Heart left ventricle (tissue), 13 donors: ENCODE results near the gene GUCA1A.

Experiments
- POLR2A ChIP-seq, 2 donors: fragments of 450-650 bp; IDR thresholded peaks; one replicate each; pipeline ENCODE4 v1.6.1; 2017; ENCODE audit warnings: antibody characterized with exemption in 2 of 2, mild to moderate bottlenecking in 2 of 2, moderate library complexity in 2 of 2
- TF ChIP-seq, protein P1 (sequence below), 12 donors: fragments of 200-600 bp; sonication (generic) in 4 of 12; IDR thresholded peaks; one replicate each; pipeline versions ENCODE4 v1.5.0 to v1.8.0; 2018 to 2022; ENCODE audit warnings: antibody characterized with exemption in 12 of 12, mild to moderate bottlenecking in 5 of 12
- donor health status: ischemic (EF 13 %, LVEDD 7.1; RV severe dilation, severe dysfunction).
- donor health status: DM: no; HTN: yes; CAD: no.
- donor health status: DM: no; HTN: no; CAD: no.
- donor health status: ischemic (EF 25% LVEDD 6.9; RV normal size, moderate dysfunction).
- donor health status: ischemic (EF 25% LVEDD 5.7; RV mildly dilated, moderate dysfunction).
- donor health status: ischemic (EF 35%, LVEDD 5.7; RV mildly dilated, moderate dysfunction).
- donor health status: nonischemic (EF 11% LVEDD 7.7; RV severe dilation, severe dysfunction).
- donor health status: DM: yes; HTN: yes; CAD: no.
- donor health status: PGD.
- donor health status: ischemic (EF 29% LVEDD 5.4; RV normal size, mild dysfunction).
- donor health status: nonischemic (EF 23%, LVEDD 6.1; RV moderate dilation, normal function).

DNA sequence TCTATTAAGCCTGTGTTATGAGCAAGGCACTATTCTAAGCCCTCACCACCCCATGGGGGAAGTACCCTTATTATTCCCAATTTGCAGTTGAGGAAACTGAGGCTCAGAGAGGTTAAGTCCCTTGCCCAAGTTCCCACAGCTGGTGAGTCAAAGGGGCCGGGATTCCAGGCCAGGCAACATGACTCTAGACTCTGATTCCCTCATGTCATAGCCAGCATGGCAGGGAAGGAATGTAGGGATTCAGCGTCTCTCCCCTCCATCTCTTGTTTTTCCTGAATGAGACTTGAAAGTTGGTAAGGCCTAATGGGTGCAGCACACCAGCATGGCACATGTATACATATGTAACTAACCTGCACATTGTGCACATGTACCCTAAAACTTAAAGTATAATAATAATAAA, 37.4 kb upstream of the GUCA1A start:
- TF ChIP-seq, protein P1, sequence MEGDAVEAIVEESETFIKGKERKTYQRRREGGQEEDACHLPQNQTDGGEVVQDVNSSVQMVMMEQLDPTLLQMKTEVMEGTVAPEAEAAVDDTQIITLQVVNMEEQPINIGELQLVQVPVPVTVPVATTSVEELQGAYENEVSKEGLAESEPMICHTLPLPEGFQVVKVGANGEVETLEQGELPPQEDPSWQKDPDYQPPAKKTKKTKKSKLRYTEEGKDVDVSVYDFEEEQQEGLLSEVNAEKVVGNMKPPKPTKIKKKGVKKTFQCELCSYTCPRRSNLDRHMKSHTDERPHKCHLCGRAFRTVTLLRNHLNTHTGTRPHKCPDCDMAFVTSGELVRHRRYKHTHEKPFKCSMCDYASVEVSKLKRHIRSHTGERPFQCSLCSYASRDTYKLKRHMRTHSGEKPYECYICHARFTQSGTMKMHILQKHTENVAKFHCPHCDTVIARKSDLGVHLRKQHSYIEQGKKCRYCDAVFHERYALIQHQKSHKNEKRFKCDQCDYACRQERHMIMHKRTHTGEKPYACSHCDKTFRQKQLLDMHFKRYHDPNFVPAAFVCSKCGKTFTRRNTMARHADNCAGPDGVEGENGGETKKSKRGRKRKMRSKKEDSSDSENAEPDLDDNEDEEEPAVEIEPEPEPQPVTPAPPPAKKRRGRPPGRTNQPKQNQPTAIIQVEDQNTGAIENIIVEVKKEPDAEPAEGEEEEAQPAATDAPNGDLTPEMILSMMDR (IDR thresholded peaks at IDR 0.05), result no peak
- TF ChIP-seq POLR2A (IDR thresholded peaks at IDR 0.05), result no peak
